OCI-LY3 (cell line): ENCODE results near the gene PDE4D.

ENCODE experiments used
- EZH2phosphoT487 ChIP-seq: fragments of 200-600 bp; shearing (Covaris generic); IDR thresholded peaks from 2 replicates; pipeline ENCODE4 v1.6.1; 2018; ENCODE audit warnings: antibody characterized with exemption, mixed run types, low read depth
- TF ChIP-seq, protein P1 (sequence below): fragments of 200-600, 300-600 bp; sonication (generic); IDR thresholded peaks from 2 replicates; pipeline ENCODE4 v1.5.1; 2014; ENCODE audit warnings: antibody characterized with exemption, low read length, low read depth

DNA sequence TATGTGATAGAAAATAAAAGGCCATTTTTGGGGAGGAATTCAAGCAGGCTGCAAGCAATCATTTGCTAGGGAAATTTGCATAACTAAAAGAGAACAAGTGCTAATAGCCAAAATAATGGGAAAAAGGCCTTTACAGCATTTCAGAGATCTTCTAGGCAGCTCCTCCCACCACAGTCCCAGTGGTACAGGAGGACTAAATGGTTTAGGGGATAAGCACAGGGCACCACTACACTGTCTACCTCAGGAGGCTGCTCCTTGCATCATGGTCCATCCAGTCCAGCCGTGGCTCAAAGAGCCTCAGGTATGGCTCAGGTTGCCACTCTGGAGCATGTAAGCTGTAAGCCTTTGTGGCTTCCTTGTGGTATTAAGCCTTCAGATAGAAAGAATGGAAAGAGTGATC lies 485.6 kb downstream of the PDE4D start:
- TF ChIP-seq, protein P1, sequence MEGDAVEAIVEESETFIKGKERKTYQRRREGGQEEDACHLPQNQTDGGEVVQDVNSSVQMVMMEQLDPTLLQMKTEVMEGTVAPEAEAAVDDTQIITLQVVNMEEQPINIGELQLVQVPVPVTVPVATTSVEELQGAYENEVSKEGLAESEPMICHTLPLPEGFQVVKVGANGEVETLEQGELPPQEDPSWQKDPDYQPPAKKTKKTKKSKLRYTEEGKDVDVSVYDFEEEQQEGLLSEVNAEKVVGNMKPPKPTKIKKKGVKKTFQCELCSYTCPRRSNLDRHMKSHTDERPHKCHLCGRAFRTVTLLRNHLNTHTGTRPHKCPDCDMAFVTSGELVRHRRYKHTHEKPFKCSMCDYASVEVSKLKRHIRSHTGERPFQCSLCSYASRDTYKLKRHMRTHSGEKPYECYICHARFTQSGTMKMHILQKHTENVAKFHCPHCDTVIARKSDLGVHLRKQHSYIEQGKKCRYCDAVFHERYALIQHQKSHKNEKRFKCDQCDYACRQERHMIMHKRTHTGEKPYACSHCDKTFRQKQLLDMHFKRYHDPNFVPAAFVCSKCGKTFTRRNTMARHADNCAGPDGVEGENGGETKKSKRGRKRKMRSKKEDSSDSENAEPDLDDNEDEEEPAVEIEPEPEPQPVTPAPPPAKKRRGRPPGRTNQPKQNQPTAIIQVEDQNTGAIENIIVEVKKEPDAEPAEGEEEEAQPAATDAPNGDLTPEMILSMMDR: no peak
- no peak for TF ChIP-seq EZH2phosphoT487
